ENCODE data around the gene FCGBP. TPM values are rescaled to one million over a fixed set of nuclear protein-coding genes. Genes with fewer than 3 reads are reported as not detected.

FCGBP gene
- total RNA-seq, 1 donor from 2014 or later = 5.7 TPM

DNA sequence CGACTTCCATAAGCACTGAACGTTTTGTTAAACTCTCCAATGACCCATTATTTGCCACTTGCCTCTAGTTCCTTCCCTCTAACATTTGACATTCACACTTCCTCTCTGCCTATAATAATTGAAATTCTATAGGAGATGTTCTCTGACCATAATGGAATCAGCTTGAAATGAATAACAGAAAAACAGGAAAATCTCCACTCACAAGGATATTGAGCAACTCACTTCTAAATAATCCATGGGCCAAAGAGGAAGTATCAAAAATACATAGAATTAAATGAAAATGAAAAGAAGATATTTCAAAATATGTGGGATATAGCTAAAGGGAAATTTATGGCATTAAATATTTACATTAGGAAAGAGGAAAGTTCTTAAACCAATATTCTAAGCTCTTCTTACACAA lies 3.4 kb upstream of the FCGBP start:
- Histone ChIP-seq H3K27me3 (ENCODE audit: control insufficient read depth in 3 of 3, insufficient read depth in 3 of 3, low read length in 3 of 3) (peaks cover 4 to 7% (median 6%) of the 10 kb centered on the region in 3 donors), H3K36me3 (ENCODE audit: control insufficient read depth in 3 of 3, insufficient read depth in 3 of 3, low read length in 3 of 3) (no peaks in the 10 kb centered on the region), H3K9me3 (ENCODE audit: control insufficient read depth in 3 of 3, low read length in 3 of 3) (no peaks in the 10 kb centered on the region), H3K4me3 (ENCODE audit: low read length in 3 of 3) (no peak overlapping the region), H3K27ac (ENCODE audit: low read depth, low read length) (no peak overlapping the region), H3K9ac (ENCODE audit: low read depth in 1 of 3, low read length in 3 of 3) (no peak overlapping the region), H3K4me1 (ENCODE audit: control insufficient read depth in 3 of 3, insufficient read depth in 3 of 3, low read length in 3 of 3) (no peaks in the 10 kb centered on the region)

DNA sequence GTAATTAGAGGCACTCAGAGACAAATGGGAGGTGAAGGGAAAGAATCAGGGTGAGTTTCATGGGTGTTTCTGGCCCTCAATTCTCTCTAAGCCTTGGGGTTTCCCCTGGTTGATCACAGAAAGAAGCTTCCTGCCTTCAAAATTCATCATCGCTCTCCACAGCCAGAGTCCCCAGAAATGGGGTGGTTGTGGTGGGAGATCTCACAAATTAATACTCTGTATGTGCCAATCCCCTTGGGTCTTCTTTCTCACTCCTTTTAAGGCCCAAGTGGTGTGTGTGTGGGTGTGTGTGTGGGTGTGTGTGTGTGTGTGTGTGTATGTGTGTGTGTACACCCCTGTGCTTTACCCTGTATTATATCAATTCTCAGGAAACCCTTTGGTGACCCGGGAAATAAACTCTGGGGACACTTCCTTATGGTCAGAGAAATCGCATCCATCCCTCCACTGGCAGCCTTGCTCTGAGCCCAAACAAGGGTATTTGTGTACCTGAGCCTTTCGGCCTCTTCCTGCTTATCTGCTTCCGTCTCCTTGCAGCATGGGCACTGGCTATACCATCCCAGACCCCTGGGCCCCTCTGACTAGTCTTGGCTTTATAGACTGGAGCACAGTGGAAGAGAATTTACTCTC lies 2.8 kb upstream of the FCGBP start:
- Histone ChIP-seq H3K4me3 (ENCODE audit: low read length in 3 of 3) (no peak overlapping the region), H3K9ac (ENCODE audit: low read depth in 1 of 3, low read length in 3 of 3) (no peak overlapping the region), H3K27me3 (ENCODE audit: control insufficient read depth in 3 of 3, insufficient read depth in 3 of 3, low read length in 3 of 3) (peaks cover 4 to 7% (median 6%) of the 10 kb centered on the region in 3 donors), H3K36me3 (ENCODE audit: control insufficient read depth in 3 of 3, insufficient read depth in 3 of 3, low read length in 3 of 3) (no peaks in the 10 kb centered on the region), H3K4me1 (ENCODE audit: control insufficient read depth in 3 of 3, insufficient read depth in 3 of 3, low read length in 3 of 3) (no peaks in the 10 kb centered on the region), H3K27ac (ENCODE audit: low read depth, low read length) (no peak overlapping the region), H3K9me3 (ENCODE audit: control insufficient read depth in 3 of 3, low read length in 3 of 3) (no peaks in the 10 kb centered on the region)

DNA sequence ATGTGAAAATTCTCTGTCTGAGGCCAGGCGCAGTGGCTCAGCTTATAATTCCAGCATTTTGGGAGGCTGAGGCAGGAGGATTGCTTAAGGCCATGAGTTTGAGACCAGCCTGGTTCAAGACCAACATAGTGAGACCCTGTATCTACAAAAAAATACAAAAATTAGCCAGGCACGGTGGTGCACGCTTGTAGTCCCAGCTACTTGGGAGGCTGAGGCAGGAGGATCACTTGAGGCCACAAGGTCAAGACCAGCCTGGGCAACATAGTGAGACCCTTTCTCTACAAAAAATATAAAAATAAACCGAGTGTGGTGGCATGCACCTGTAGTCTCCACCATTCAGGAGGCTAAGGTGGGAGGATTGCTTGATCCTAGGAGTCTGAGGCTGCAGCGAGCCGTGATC lies 2.2 kb upstream of the FCGBP start:
- H3K36me3 ChIP-seq (ENCODE audit: control insufficient read depth in 3 of 3, insufficient read depth in 3 of 3, low read length in 3 of 3) = no peaks in the 10 kb centered on the region
- no peak overlapping the region for H3K27ac ChIP-seq (ENCODE audit: low read depth, low read length)
- H3K4me3 ChIP-seq (ENCODE audit: low read length in 3 of 3) = no peak overlapping the region
- H3K9ac ChIP-seq (ENCODE audit: low read depth in 1 of 3, low read length in 3 of 3) = no peak overlapping the region
- no peaks in the 10 kb centered on the region for H3K9me3 ChIP-seq (ENCODE audit: control insufficient read depth in 3 of 3, low read length in 3 of 3)
- H3K4me1 ChIP-seq (ENCODE audit: control insufficient read depth in 3 of 3, insufficient read depth in 3 of 3, low read length in 3 of 3) = no peaks in the 10 kb centered on the region
- H3K27me3 ChIP-seq (ENCODE audit: control insufficient read depth in 3 of 3, insufficient read depth in 3 of 3, low read length in 3 of 3) = peaks cover 4 to 7% (median 6%) of the 10 kb centered on the region in 3 donors

DNA sequence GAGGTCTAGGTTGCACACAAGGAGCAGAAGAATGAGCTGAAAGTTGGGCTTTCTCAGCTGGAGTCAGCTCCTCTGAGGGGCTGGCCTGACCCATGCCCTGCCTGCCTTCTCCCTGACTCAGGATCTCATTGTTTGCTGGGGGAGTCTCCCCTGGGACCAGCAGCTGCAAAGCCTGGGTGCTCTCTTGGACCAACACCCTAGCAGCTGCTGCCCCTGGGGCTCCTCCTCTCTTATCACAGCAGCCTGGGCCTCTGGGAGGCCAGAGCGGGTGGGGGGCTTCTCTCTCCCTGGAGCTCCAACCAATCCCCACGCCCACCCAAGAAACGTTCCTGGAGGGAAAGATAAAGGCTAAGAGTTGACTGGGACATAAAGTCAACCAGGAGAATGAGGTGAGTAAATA lies 1.6 kb upstream of the FCGBP start:
- Histone ChIP-seq H3K36me3 (ENCODE audit: control insufficient read depth in 3 of 3, insufficient read depth in 3 of 3, low read length in 3 of 3) (no peaks in the 10 kb centered on the region), H3K27me3 (ENCODE audit: control insufficient read depth in 3 of 3, insufficient read depth in 3 of 3, low read length in 3 of 3) (peaks cover 4 to 7% (median 6%) of the 10 kb centered on the region in 3 donors), H3K27ac (ENCODE audit: low read depth, low read length) (no peak overlapping the region), H3K9ac (ENCODE audit: low read depth in 1 of 3, low read length in 3 of 3) (no peak overlapping the region), H3K9me3 (ENCODE audit: control insufficient read depth in 3 of 3, low read length in 3 of 3) (no peaks in the 10 kb centered on the region), H3K4me3 (ENCODE audit: low read length in 3 of 3) (no peak overlapping the region), H3K4me1 (ENCODE audit: control insufficient read depth in 3 of 3, insufficient read depth in 3 of 3, low read length in 3 of 3) (no peaks in the 10 kb centered on the region)

DNA sequence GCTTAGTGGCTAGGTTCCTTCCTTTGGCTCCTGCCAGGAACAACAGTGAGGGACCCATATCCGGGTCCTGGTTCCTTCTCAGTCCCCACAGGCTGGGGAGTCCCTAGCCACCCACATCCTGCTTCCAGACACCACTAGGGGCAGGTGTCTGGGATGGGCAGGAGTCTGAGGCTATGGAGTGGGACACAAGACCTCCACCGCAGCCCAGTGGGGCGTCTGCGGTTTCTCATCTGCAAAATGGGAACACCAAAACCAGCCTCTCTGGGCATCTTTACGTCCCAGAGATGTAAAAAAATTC lies 879 bp upstream of the FCGBP start:
- H3K27ac ChIP-seq (ENCODE audit: low read depth, low read length) = no peak overlapping the region
- no peak overlapping the region for H3K9ac ChIP-seq (ENCODE audit: low read depth in 1 of 3, low read length in 3 of 3)
- H3K4me3 ChIP-seq (ENCODE audit: low read length in 3 of 3) = no peak overlapping the region
- H3K9me3 ChIP-seq (ENCODE audit: control insufficient read depth in 3 of 3, low read length in 3 of 3) = no peaks in the 10 kb centered on the region
- no peaks in the 10 kb centered on the region for H3K36me3 ChIP-seq (ENCODE audit: control insufficient read depth in 3 of 3, insufficient read depth in 3 of 3, low read length in 3 of 3)
- no peaks in the 10 kb centered on the region for H3K4me1 ChIP-seq (ENCODE audit: control insufficient read depth in 3 of 3, insufficient read depth in 3 of 3, low read length in 3 of 3)
- H3K27me3 ChIP-seq (ENCODE audit: control insufficient read depth in 3 of 3, insufficient read depth in 3 of 3, low read length in 3 of 3) = peaks cover 4 to 7% (median 6%) of the 10 kb centered on the region in 3 donors

DNA sequence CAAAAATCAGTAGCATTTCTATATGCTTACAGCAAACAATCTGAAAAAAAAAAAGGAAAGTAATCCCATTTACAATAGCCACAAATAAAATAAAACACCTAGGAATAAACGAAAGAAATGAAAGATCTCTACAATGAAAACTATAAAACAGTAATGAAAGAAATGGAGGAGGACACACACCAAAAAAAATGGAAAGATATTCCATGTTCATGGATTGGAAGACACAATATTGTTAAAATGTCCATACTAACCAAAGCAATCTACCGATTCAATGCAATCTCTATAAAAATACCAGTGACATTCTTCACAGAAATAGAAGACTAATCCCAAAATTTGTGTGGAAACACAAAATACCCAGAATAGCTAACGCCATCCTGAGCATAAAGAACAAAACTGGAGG lies 4.7 kb downstream of the FCGBP start:
- H3K27ac ChIP-seq (ENCODE audit: low read depth, low read length) = no peak overlapping the region
- no peak overlapping the region for H3K9ac ChIP-seq (ENCODE audit: low read depth in 1 of 3, low read length in 3 of 3)
- no peaks in the 10 kb centered on the region for H3K4me1 ChIP-seq (ENCODE audit: control insufficient read depth in 3 of 3, insufficient read depth in 3 of 3, low read length in 3 of 3)
- no peaks in the 10 kb centered on the region for H3K36me3 ChIP-seq (ENCODE audit: control insufficient read depth in 3 of 3, insufficient read depth in 3 of 3, low read length in 3 of 3)
- no peak overlapping the region for H3K4me3 ChIP-seq (ENCODE audit: low read length in 3 of 3)
- peaks cover 0 to 3% (median 0%) of the 10 kb centered on the region in 3 donors for H3K9me3 ChIP-seq (ENCODE audit: control insufficient read depth in 3 of 3, low read length in 3 of 3)
- H3K27me3 ChIP-seq (ENCODE audit: control insufficient read depth in 3 of 3, insufficient read depth in 3 of 3, low read length in 3 of 3) = peaks cover 0 to 7% (median 3%) of the 10 kb centered on the region in 3 donors

DNA sequence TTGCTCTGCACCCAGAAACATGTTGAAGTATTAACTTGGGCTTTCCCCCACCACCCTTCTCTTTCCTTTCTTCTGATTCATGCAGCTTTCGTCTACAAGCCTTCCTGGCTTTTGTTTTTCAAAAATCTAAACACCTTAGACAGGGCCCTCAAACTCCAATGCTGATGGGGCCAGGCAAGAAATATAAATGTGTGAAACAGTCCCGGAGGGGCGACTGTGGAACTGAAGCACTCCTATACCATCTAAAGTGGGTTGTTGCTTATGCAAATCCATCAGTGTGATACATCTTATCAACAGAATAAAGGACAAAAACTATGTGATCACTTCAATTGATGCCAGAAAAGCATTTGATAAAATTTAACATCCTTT lies 6.1 kb downstream of the FCGBP start:
- Histone ChIP-seq H3K27ac (ENCODE audit: low read depth, low read length) (no peak overlapping the region), H3K27me3 (ENCODE audit: control insufficient read depth in 3 of 3, insufficient read depth in 3 of 3, low read length in 3 of 3) (peaks cover 0 to 2% (median 0%) of the 10 kb centered on the region in 3 donors), H3K4me3 (ENCODE audit: low read length in 3 of 3) (no peak overlapping the region), H3K9me3 (ENCODE audit: control insufficient read depth in 3 of 3, low read length in 3 of 3) (peaks cover 0 to 3% (median 0%) of the 10 kb centered on the region in 3 donors), H3K36me3 (ENCODE audit: control insufficient read depth in 3 of 3, insufficient read depth in 3 of 3, low read length in 3 of 3) (no peaks in the 10 kb centered on the region), H3K9ac (ENCODE audit: low read depth in 1 of 3, low read length in 3 of 3) (no peak overlapping the region), H3K4me1 (ENCODE audit: control insufficient read depth in 3 of 3, insufficient read depth in 3 of 3, low read length in 3 of 3) (no peaks in the 10 kb centered on the region)

DNA sequence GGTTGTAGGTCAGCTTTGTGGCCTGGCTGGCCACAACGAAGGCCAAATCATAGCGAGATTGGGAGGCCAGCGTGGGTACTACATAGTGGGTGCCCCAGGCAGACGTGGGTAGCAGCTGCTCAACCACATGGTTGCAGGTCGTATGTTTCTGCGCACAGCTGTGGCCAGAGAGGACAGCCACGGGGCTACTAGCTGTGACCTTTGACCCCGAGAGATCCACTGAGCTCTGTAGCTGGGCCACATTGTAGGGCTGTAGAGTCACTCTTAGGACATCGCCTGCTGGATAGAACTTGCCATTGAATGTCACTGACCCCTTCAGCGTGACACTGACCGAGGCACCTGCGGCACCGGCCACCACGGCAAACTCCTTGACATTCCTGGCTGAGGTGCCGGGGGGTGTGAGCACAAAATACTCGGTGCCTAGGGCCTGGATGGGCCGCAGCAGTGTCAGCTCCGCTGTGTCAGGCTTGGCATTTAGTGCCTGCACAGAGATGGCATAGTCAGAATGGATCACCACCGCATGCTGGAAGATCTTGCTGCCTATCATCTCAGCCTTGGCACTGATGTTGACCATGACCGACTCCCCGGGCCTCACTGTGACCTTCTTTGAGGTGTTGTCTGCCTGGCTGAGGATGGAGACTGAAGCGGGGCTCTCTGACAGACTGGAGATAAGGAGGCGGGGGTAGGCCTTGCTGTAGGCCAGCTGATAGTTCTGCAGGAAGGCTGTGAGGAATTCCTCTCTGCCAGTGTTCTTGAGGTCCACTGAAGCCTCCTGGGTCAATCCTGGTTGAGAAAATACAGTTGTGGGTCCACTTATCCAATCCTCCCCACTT lies 6.7 kb downstream of the FCGBP start:
- no peak overlapping the region for H3K9ac ChIP-seq (ENCODE audit: low read depth in 1 of 3, low read length in 3 of 3)
- peaks cover 0 to 3% (median 0%) of the 10 kb centered on the region in 3 donors for H3K9me3 ChIP-seq (ENCODE audit: control insufficient read depth in 3 of 3, low read length in 3 of 3)
- no peaks in the 10 kb centered on the region for H3K4me1 ChIP-seq (ENCODE audit: control insufficient read depth in 3 of 3, insufficient read depth in 3 of 3, low read length in 3 of 3)
- H3K27me3 ChIP-seq (ENCODE audit: control insufficient read depth in 3 of 3, insufficient read depth in 3 of 3, low read length in 3 of 3) = no peaks in the 10 kb centered on the region
- no peak overlapping the region for H3K4me3 ChIP-seq (ENCODE audit: low read length in 3 of 3)
- no peak overlapping the region for H3K27ac ChIP-seq (ENCODE audit: low read depth, low read length)
- no peaks in the 10 kb centered on the region for H3K36me3 ChIP-seq (ENCODE audit: control insufficient read depth in 3 of 3, insufficient read depth in 3 of 3, low read length in 3 of 3)

DNA sequence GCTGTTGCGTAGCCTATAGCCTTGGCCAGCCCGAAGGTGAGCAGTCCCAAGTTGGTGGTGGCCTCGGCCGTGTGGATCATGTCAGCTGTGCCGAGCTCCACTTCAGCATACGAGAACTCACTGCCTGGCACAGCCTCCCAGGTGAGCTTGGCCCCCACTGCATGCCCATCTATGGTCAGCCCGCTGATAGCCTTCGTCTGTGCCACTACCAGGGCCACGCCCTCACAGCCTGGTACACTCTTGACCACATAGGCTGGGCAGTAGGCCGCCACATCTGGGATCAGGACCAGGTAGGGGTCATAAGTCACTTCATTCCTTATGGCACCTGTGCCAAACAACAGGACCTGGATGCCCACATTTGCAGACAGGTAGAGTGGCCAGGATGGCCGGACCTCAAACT lies 7.4 kb downstream of the FCGBP start:
- Histone ChIP-seq H3K4me3 (ENCODE audit: low read length in 3 of 3) (no peak overlapping the region), H3K36me3 (ENCODE audit: control insufficient read depth in 3 of 3, insufficient read depth in 3 of 3, low read length in 3 of 3) (no peaks in the 10 kb centered on the region), H3K27me3 (ENCODE audit: control insufficient read depth in 3 of 3, insufficient read depth in 3 of 3, low read length in 3 of 3) (no peaks in the 10 kb centered on the region), H3K4me1 (ENCODE audit: control insufficient read depth in 3 of 3, insufficient read depth in 3 of 3, low read length in 3 of 3) (no peaks in the 10 kb centered on the region), H3K9me3 (ENCODE audit: control insufficient read depth in 3 of 3, low read length in 3 of 3) (peaks cover 0 to 3% (median 0%) of the 10 kb centered on the region in 3 donors), H3K27ac (ENCODE audit: low read depth, low read length) (no peak overlapping the region), H3K9ac (ENCODE audit: low read depth in 1 of 3, low read length in 3 of 3) (no peak overlapping the region)

DNA sequence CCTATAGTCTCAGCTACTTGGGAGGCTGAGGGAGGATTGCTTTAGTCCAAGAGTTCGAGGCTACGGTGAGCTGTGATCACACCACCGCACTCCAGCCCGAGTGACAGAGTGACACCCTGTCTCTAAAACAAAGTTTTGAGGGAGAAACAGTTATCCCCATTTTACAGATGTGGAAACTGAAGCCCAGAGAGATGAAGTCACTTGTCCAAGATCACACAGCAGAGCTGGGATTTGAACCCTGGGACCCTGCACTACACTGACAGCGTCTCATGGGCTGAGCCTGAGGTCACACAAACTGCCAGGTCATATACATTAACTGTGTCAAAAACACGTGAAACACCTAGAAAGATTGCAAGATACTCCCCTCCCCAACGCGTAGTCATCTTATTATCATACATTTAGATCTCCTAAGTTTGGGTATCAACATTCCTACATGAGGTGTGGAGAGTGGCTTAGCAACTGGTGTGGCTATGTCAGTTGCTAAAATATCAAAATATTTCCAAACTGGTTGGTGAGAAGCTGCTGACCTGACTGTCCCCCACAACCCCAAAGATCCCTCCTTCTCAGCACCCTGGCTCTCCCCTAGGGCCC lies 8.2 kb downstream of the FCGBP start:
- Histone ChIP-seq H3K4me3 (ENCODE audit: low read length in 3 of 3) (no peak overlapping the region), H3K27me3 (ENCODE audit: control insufficient read depth in 3 of 3, insufficient read depth in 3 of 3, low read length in 3 of 3) (no peaks in the 10 kb centered on the region), H3K27ac (ENCODE audit: low read depth, low read length) (no peak overlapping the region), H3K9me3 (ENCODE audit: control insufficient read depth in 3 of 3, low read length in 3 of 3) (peaks cover 0 to 3% (median 0%) of the 10 kb centered on the region in 3 donors), H3K36me3 (ENCODE audit: control insufficient read depth in 3 of 3, insufficient read depth in 3 of 3, low read length in 3 of 3) (no peaks in the 10 kb centered on the region), H3K4me1 (ENCODE audit: control insufficient read depth in 3 of 3, insufficient read depth in 3 of 3, low read length in 3 of 3) (no peaks in the 10 kb centered on the region), H3K9ac (ENCODE audit: low read depth in 1 of 3, low read length in 3 of 3) (no peak overlapping the region)
